ENCODE measurements around the gene SPSB1.

DNA sequence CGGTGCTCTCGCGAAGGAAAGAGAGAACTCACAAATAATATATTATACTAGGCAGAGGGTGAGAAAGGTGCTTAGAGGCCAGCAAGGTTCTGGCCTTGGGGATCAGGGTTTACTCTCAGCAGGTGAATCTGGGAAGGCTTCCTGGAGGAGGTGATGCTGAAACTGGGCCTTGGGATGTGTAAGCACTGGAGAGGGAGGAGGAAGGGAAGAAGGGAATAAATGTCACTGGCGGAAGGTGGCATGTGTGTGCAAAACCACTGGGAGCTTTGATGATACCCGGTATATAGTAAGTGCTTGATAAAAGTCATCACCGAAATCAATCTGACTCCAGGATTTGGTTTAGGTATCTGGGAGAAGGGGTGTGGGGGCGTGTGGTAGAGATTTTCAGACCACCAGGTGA, 24.4 kb downstream of the SPSB1 start:
- TF ChIP-seq, protein P1, sequence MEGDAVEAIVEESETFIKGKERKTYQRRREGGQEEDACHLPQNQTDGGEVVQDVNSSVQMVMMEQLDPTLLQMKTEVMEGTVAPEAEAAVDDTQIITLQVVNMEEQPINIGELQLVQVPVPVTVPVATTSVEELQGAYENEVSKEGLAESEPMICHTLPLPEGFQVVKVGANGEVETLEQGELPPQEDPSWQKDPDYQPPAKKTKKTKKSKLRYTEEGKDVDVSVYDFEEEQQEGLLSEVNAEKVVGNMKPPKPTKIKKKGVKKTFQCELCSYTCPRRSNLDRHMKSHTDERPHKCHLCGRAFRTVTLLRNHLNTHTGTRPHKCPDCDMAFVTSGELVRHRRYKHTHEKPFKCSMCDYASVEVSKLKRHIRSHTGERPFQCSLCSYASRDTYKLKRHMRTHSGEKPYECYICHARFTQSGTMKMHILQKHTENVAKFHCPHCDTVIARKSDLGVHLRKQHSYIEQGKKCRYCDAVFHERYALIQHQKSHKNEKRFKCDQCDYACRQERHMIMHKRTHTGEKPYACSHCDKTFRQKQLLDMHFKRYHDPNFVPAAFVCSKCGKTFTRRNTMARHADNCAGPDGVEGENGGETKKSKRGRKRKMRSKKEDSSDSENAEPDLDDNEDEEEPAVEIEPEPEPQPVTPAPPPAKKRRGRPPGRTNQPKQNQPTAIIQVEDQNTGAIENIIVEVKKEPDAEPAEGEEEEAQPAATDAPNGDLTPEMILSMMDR (IDR thresholded peaks at IDR 0.05): no peak
- TF ChIP-seq POLR2A (IDR thresholded peaks at IDR 0.05): no peak

Measured in thyroid gland (tissue), 4 donors.